Suprapubic skin (tissue), 3 donors: ENCODE data around the gene KRTAP4-6.
"Not testable (repeated sequence)": the region's sequence is repeated elsewhere in the genome, so short reads cannot be mapped to it uniquely, and the experiment has no call there.

ENCODE experiments used
- POLR2AphosphoS5 ChIP-seq, 3 donors: sonication (generic); formaldehyde crosslinking; IDR thresholded peaks; one replicate each; pipeline ENCODE4 v1.6.1; 2017; ENCODE audit warnings: antibody characterized with exemption in 3 of 3
- TF ChIP-seq, protein P1 (sequence below), 2 donors: fragments of 200-600 bp in 1 of 2; fragments of 450-650 bp in 1 of 2; sonication (generic) in 1 of 2; IDR thresholded peaks; one replicate each; pipeline ENCODE4 v1.5.1; 2016 to 2019; ENCODE audit warnings: antibody characterized with exemption in 2 of 2, mild to moderate bottlenecking in 1 of 2, moderate library complexity in 1 of 2

DNA sequence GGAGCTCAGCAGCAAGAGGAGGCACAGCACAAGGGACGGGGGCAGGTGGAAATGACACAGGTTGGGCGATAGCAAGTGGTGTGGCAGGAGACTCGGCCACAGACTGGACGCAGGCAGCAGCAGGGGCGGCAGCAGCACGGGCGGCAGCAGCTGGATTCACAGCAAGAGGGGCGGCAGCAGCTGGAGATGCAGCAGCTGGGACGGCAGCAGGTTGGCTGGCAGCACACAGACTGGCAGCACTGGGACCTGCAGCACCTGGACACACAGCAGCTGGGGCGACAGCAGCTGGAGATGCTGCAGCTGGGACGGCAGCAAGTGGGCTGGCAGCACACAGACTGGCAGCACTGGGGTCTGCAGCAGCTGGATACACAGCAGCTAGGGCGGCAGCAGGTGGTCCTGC lies 479 bp downstream of the KRTAP4-6 start:
- TF ChIP-seq POLR2AphosphoS5 (IDR thresholded peaks at IDR 0.05), result not testable (repeated sequence)
- TF ChIP-seq, protein P1, sequence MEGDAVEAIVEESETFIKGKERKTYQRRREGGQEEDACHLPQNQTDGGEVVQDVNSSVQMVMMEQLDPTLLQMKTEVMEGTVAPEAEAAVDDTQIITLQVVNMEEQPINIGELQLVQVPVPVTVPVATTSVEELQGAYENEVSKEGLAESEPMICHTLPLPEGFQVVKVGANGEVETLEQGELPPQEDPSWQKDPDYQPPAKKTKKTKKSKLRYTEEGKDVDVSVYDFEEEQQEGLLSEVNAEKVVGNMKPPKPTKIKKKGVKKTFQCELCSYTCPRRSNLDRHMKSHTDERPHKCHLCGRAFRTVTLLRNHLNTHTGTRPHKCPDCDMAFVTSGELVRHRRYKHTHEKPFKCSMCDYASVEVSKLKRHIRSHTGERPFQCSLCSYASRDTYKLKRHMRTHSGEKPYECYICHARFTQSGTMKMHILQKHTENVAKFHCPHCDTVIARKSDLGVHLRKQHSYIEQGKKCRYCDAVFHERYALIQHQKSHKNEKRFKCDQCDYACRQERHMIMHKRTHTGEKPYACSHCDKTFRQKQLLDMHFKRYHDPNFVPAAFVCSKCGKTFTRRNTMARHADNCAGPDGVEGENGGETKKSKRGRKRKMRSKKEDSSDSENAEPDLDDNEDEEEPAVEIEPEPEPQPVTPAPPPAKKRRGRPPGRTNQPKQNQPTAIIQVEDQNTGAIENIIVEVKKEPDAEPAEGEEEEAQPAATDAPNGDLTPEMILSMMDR (IDR thresholded peaks at IDR 0.05), result not testable (repeated sequence)
